Stimulated activated CD8-positive, alpha-beta memory T cell treated with anti-CD3 and anti-CD28 coated beads, Interleukin-7, amount 100 ng/mL, for 48 hours (primary cell): Measurements from ENCODE around the gene CNPY4.
"Not testable (repeated sequence)": the region's sequence is repeated elsewhere in the genome, so short reads cannot be mapped to it uniquely, and the experiment has no call there.

Source experiments
- DNase-seq, 2 donors: peaks; one replicate each; pipeline ENCODE4 v3.0.0-alpha.2; 2020; ENCODE audit warnings: low read depth in 1 of 2; ENCODE audit errors: extremely low read depth in 1 of 2

CNPY4 gene

GRCh38 chr7:100118388-100119071 is 904 bp upstream of the CNPY4 start:
- DNase-seq = no peak

- peak; percentile 38 to 49 for DNase-seq
These were observed 717 bp downstream of the CNPY4 start for GRCh38 chr7:100119970-100120732.

- no peak for DNase-seq
These were observed 1.3 kb downstream of the CNPY4 start for GRCh38 chr7:100120733-100121036.

- DNase-seq = no peak
These were observed 2.6 kb downstream of the CNPY4 start for GRCh38 chr7:100122067-100122466.

- no peak for DNase-seq
These were observed 3.1 kb downstream of the CNPY4 start for GRCh38 chr7:100122568-100122967.

- no peak for DNase-seq
These were observed 5.1 kb downstream of the CNPY4 start for GRCh38 chr7:100124301-100125230.

DNA sequence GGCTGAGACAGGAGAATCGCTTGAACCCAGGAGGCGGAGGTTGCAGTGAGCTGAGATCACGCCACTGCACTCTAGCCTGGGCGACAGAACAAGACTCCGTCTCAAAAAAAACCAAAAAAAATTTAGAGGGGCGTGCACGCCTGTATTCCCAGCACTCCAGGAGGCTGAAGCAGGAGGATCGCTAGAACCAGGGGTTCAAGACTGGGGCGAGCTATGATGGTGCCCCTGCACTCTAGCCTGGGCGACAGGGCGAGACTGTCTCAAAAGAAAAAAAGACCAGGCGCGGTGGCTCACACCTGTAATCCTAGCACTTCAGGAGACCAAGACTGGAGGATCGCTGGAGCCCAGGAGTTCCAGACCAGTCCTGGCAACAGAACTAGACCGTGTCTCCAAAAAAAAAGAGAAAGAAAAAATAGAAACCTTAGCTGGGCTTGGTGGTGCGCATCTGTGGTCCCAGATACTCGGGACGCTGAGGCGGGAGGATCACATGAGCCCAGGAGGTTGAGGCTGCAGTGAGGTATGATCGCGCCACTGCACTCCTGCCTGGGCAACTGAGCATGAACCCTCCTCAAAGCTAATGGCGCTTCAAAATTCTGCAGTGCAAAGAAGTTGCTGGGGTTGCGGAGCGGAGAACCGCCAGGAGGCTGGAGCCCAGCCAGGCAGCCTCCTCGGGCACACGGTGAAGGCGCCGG is 7.0 kb downstream of the CNPY4 start:
- no peak for DNase-seq

DNA sequence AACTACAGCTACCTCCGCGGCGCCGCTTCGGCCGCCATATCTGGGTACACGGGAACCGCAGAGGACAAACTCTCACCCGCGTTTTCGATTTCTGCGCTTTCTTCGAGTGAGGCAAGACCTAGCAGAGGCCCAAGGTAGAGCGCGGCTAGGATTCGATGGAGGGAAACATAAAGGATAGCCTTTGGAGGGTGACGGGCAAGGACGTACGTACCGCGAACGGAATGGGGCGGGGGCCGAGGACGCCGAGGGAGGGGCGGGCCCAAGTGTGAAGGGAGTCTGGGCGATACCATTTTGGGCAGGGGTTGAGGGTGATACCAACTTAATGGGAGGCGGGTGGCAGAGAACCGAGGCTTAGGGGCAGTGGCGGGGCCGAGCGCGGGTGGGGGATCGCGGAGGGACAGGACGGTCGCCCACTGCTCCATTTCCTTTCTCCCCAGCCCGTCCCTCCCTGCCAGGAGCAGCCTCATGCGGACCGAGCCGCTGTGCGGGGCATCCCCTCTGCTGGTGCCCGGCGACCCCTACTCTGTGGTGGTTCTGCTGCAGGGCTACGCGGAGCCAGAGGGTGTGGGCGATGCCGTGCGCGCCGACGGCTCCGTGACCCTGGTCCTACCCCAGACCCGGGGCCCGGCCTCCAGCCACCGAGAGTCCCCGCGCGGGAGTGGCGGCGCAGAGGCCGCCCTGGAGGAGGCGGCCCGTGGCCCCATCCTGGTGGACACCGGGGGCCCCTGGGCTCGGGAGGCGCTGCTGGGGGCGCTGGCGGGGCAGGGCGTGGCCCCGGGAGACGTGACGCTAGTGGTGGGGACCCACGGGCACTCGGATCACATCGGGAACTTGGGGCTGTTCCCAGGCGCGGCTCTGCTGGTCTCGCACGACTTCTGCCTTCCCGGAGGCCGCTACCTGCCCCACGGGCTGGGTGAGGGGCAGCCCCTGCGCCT is 7.8 kb downstream of the CNPY4 start, which contains the start of gene MBLAC1:
Gene MBLAC1 (plus strand): TSS at position 37 of the 935 bp plus-strand sequence. CDS start 429 bp downstream, at position 466.
- DNase-seq = peak; percentile 76 to 80

GRCh38 chr7:100127866-100128636 is 8.6 kb downstream of the CNPY4 start:
- DNase-seq = no peak

GRCh38 chr7:100128637-100128963 is 9.2 kb downstream of the CNPY4 start:
- DNase-seq = no peak

DNA sequence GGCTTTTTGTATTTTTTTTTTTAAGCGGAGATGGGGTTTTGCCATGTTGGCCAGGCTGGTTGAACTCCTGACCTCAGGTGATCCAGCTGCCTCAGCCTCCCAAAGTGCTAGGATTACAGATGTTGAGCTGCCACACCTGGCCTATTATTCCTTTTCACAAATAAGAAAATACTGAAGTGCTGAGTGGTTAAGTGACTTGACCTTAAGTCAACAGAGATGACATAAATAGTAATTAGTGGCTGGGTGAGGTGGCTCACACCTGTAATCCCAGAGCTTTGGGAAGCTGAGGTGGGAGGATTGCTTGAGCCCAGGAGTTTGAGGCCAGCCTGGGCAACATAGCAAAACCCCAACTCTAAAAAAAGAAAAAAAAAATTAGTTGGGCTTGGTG is 10.8 kb downstream of the CNPY4 start:
- DNase-seq = not testable (repeated sequence)

DNA sequence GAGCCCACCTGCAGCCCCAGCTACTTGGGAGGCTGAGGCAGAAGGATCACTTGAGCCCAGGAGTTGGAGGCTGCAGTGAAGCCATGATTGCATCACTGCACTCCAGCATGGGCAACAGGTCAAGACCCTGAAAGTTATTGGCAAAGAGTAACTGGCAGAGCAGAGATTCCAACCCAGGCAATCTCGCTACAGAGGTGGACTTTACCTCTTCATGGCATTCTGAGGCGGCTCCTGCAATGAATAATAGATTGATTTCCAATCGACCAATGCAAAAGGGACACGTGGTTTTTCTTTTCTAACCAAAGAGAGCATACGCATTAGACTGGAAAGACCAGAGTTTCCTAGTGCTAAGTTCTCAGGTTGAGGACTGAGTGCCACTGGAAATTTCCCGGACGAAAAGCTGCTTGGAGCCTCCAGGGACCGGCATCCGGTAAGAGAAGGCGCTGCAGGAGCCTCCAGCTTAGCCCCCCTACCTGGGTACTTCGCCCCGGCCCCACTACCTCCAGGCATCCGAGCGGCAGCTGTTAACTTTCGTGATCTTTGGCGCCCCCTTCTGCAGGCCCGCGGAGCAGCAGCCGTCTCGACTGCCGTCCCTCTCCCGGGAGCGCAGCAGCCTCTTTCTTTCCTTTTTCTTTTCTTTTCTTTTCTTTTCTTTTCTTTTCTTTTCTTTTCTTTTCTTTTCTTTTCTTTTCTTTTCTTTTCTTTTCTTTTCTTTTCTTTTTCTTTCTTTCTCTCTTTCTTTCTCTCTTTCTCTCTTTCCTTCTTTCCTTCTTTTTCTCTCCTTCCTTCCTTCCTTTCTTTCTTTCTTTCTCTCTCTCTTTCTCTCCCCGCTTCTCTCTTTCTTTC is 11.4 kb downstream of the CNPY4 start:
- peak; percentile 50 to 64 for DNase-seq

- no peak for DNase-seq
These were observed 12.7 kb downstream of the CNPY4 start for GRCh38 chr7:100132126-100132525.

GRCh38 chr7:100132697-100133151 is 13.3 kb downstream of the CNPY4 start:
- DNase-seq = no peak

- DNase-seq = no peak
These were observed 18.7 kb downstream of the CNPY4 start for GRCh38 chr7:100137851-100138760.

- DNase-seq = no peak
These were observed 22.1 kb downstream of the CNPY4 start for GRCh38 chr7:100141555-100141949.

DNA sequence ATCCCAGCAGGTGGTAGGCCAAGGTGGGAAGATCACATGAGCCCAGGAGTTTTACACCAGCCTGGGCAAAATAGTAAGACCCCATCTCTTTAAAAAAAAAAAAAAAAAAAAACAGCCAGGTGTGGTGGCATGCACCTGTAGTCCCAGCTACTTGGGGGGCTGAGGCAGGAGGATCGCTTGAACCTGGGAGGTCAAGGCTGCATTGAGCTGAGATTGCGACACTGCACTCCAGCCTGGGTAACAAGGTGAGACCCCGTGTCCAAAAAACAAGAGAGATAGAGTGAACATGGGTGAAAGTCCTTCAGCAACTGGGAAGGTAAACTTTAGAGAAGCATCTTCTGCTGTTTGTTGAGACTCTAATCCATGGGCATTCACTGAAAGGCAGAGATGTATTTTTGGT is 23.0 kb downstream of the CNPY4 start:
- DNase-seq = no peak
